ENCODE results near the gene PELI3. TPM values are rescaled to one million over a fixed set of nuclear protein-coding genes. Genes with fewer than 3 reads are reported as not detected.
A peak's percentile ranks its signal among the peaks of the same experiment; 100 is the strongest.

PELI3 gene
- total and polyA plus RNA-seq, 2 of the 8 experiments (the other 6 are each of a cell fraction or from before 2014, with no cell fraction given): 5.2 to 7.6 TPM

- Histone ChIP-seq H3K23ac (ENCODE audit: insufficient read length) (no peak overlapping the region), H3K79me2 (ENCODE audit: control insufficient read depth in 1 of 2, insufficient read depth in 2 of 2, low read length in 2 of 2) (no peaks in the 10 kb centered on the region), H3K18ac (ENCODE audit: extremely low read depth, low read length) (no peak overlapping the region), H3K9ac (replicated peaks in 1 of 4; ENCODE audit: extremely low read depth in 1 of 4, low read depth in 3 of 4, low read length in 3 of 4) (no peak overlapping the region), H3K14ac (ENCODE audit: insufficient read length) (no peak overlapping the region), H3K79me1 (ENCODE audit: low read depth, low read length) (no peaks in the 10 kb centered on the region), H4K8ac (ENCODE audit: extremely low read depth, insufficient read depth, low read length) (peak overlapping the region; percentile 42), H3K4me1 (replicated peaks in 1 of 4; ENCODE audit: control insufficient read depth in 3 of 4, insufficient read depth in 4 of 4, low read length in 3 of 4) (peaks cover 0 to 6% (median under 1%) of the 10 kb centered on the region in 4 experiments; a peak in 3 of 7 replicates), H3K23me2 (ENCODE audit: low read depth, low read length) (peaks cover 5% of the 10 kb centered on the region; the same call in 1 of the 2 replicates), H3K4me3 (ENCODE audit: extremely low read depth in 1 of 4, insufficient read depth in 2 of 4, low read depth in 3 of 4, low read length in 4 of 4) (no peak overlapping the region), H3K4me2 (ENCODE audit: insufficient read depth in 1 of 2, low read depth in 2 of 2, low read length in 2 of 2) (no peak overlapping the region), H3K27me3 (replicated peaks in 1 of 4; ENCODE audit: control insufficient read depth in 3 of 4, extremely low read depth in 1 of 4, insufficient read depth in 3 of 4, low read length in 3 of 4) (no peaks in the 10 kb centered on the region), H3K27ac (ENCODE audit: low read depth, low read length) (no peak overlapping the region), H2AFZ (ENCODE audit: low read length) (no peak overlapping the region), H2BK12ac (ENCODE audit: low read depth, low read length) (no peak overlapping the region), H3K36me3 (ENCODE audit: control insufficient read depth in 2 of 4, insufficient read depth in 4 of 4, low read length in 3 of 4) (no peaks in the 10 kb centered on the region; a peak in 2 of 8 replicates), H4K91ac (replicated peaks; ENCODE audit: insufficient read length, low read length) (no peak overlapping the region), H2BK20ac (ENCODE audit: low read length) (no peak overlapping the region), H3K9me3 (ENCODE audit: insufficient read depth in 2 of 2, low read depth in 1 of 2, low read length in 1 of 2) (no peaks in the 10 kb centered on the region), H4K20me1 (replicated peaks in 1 of 2; ENCODE audit: control insufficient read depth in 1 of 2, insufficient read depth in 2 of 2, low read length in 2 of 2) (peaks cover 2% of the 10 kb centered on the region in 2 experiments), H4K5ac (ENCODE audit: insufficient read length, low read depth, low read length) (no peak overlapping the region), H3K56ac (replicated peaks; ENCODE audit: insufficient read length, low read depth, low read length) (no peak overlapping the region), H2AK5ac (ENCODE audit: low read depth, low read length) (no peak overlapping the region), H3K4ac (replicated peaks; ENCODE audit: insufficient read length, low read depth, low read length) (no peak overlapping the region), H2BK15ac (ENCODE audit: low read length) (no peak overlapping the region), H2BK5ac (ENCODE audit: low read depth, low read length) (no peak overlapping the region), H2BK120ac (replicated peaks; ENCODE audit: low read depth, low read length) (no peak overlapping the region)
- ChIA-PET POLR2A (ENCODE audit: partially characterized antibody) (interaction anchor here (1.1 to 6.1 kb wide), 4 partner anchors 7 to 20 kb away, joined by 3 to 85 read pairs (median 4); partner anchors contain the start of gene PELI3), CTCF (ENCODE audit: partially characterized antibody) (interaction anchor here (0.6 to 1.7 kb wide), 5 partner anchors 8 to 80 kb away, joined by 3 to 4 read pairs (median 4); partner anchors contain the start of gene MRPL11)
- peak in 1 of 2 experiments; percentile 44 for DNase-seq (ENCODE audit: low read depth in 1 of 2, low spot score in 2 of 2)
- TF ChIP-seq ZNF274 (IDR thresholded peaks at IDR 0.05; ENCODE audit: borderline replicate concordance, extremely low read depth, low read length) (no peak), POLR2A (IDR thresholded peaks at IDR 0.05; ENCODE audit: control extremely low read depth in 1 of 2, low read depth in 2 of 2, low read length in 2 of 2) (no peak), SIRT6 (IDR thresholded peaks at IDR 0.05; ENCODE audit: low read length) (no peak), SUZ12 (IDR thresholded peaks at IDR 0.05; ENCODE audit: low read length) (no peak), BACH1 (IDR thresholded peaks at IDR 0.05; ENCODE audit: low read length) (no peak)
- 88% methylated on average over 32 of the region's 44 CpGs; no CpG with 5 or more reads in 1 of the 2 experiments for WGBS, 2 experiments (ENCODE audit: extremely low coverage in 1 of 2, insufficient coverage in 1 of 2, insufficient read length in 1 of 2, insufficient replicate concordance in 2 of 2, low coverage in 1 of 2, low lambda C conversion rate in 2 of 2, missing lambda C conversion rate in 1 of 2)
- FAIRE-seq: no peak
Measured at GRCh38 chr11:66475349-66476172, 8.9 kb downstream of the PELI3 start.
